Measurements from ENCODE around the gene GATA6. TPM values are rescaled to one million over a fixed set of nuclear protein-coding genes. Genes with fewer than 3 reads are reported as not detected.

The GATA6 gene
- total RNA-seq (2022): 54.6 and 58.4 TPM in 2 replicates
- percentile 99 among the genes with signal in this experiment for Bru-seq, nascent RNA
- percentile 89 among the genes with signal in this experiment for BruChase-seq, experiment 1, labeled RNA remaining after a 6-hour chase
- BruChase-seq, experiment 2, labeled RNA remaining after a 2-hour chase: percentile 92 among the genes with signal in this experiment
- long read RNA-seq, transcript GATA6-202 (6 exons, 2,057 nt): minor isoform, 6 of 68 reads
- long read RNA-seq, transcript GATA6-201 (7 exons, 3,770 nt): major isoform, 18 of 68 reads
- long read RNA-seq, partial matches to known transcripts: 34 of 68 reads
- long read RNA-seq, other reads (novel, unspliced or antisense): 10 of 68 reads

DNA sequence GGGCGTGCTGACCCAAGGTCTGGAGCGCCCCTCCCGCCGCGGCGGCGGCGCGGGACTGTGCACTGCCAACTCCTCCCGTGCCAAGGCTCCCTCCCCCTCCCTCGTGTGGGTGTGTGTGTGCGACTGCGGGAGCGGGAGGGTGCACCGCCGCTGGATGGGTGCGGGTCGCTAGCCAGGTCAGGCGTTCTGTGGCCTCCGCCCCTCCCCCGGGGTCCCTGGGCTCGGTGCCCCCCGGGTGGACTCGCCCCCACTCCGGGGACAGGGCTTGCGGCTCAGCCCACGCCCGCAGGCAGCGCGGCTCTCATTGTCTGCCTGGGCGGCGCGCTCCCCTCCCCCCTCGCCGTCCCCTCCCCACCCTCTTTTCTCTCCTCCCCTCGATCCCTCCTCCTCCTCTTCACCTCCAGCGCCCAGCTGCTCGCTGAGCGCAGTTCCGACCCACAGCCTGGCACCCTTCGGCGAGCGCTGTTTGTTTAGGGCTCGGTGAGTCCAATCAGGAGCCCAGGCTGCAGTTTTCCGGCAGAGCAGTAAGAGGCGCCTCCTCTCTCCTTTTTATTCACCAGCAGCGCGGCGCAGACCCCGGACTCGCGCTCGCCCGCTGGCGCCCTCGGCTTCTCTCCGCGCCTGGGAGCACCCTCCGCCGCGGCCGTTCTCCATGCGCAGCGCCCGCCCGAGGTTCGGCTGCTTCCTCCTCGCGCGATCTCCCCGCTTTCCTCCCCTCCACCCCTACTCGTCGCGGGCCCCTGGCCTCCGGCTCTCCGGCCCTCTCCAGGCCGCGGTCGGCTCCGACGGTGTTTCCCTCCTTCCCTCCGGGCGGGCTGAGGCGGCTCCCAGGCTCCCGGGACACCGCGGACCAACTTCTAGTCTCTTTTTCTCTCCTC, at the start of gene GATA6:
Gene GATA6, plus strand, starts transcription at position 579 of the 878 bp plus-strand sequence. CDS start 1,556 bp downstream, outside the sequence.
- Mint-ChIP-seq H3K4me3 (ENCODE audit: low read depth, unreplicated experiment) (peak within 1 kb of the TSS; percentile 98), H3K9me3 (ENCODE audit: low read depth, unreplicated experiment) (no peaks in the 10 kb centered on the region), H3K27ac (ENCODE audit: unreplicated experiment) (peak within 1 kb of the TSS; percentile 94), H3K27me3 (ENCODE audit: unreplicated experiment) (peaks cover 23% of the 10 kb centered on the region), H3K36me3 (ENCODE audit: insufficient read depth, unreplicated experiment) (peaks cover 90% of the 10 kb centered on the region), H3K4me1 (ENCODE audit: low read depth, unreplicated experiment) (peaks cover 8% of the 10 kb centered on the region)
- TF ChIP-seq, protein P1, sequence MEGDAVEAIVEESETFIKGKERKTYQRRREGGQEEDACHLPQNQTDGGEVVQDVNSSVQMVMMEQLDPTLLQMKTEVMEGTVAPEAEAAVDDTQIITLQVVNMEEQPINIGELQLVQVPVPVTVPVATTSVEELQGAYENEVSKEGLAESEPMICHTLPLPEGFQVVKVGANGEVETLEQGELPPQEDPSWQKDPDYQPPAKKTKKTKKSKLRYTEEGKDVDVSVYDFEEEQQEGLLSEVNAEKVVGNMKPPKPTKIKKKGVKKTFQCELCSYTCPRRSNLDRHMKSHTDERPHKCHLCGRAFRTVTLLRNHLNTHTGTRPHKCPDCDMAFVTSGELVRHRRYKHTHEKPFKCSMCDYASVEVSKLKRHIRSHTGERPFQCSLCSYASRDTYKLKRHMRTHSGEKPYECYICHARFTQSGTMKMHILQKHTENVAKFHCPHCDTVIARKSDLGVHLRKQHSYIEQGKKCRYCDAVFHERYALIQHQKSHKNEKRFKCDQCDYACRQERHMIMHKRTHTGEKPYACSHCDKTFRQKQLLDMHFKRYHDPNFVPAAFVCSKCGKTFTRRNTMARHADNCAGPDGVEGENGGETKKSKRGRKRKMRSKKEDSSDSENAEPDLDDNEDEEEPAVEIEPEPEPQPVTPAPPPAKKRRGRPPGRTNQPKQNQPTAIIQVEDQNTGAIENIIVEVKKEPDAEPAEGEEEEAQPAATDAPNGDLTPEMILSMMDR (IDR thresholded peaks at IDR 0.05; ENCODE audit: unreplicated experiment): no peak
- DNase-seq: peak; percentile 94
- no TSS peak for BruUV-seq (replicated peaks)
- intact Hi-C loops (cut with micrococcal nuclease; ENCODE audit: unreplicated experiment): loop anchor here (2.0 to 5.0 kb wide), 5 partner anchors 14 to 257 kb away; no protein-coding TSS in a partner anchor
- CTCF ChIA-PET: interaction anchor here (0.6 to 1.5 kb wide), 7 partner anchors 9 to 508 kb away, joined by 3 to 7 read pairs (median 4); no protein-coding TSS in a partner anchor

DNA sequence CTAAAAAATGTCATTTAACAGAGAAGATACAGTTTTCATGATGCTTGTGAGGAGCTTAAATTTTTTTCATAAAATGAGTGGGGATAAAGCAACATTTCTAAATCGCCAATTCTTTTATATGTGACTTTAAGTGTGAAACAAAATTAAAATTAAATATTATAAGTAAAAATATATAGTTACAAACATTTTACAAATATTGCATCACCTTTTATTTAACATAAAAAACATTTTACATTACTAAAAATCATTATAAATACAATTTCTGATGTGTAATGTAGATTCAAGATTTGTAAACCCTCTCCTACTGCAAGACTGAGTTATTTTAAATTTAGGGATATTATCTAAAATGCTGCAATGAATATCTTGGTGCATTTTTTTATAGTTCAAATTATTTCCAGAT, 44.4 kb upstream of the GATA6 start:
- Mint-ChIP-seq H3K27ac (ENCODE audit: unreplicated experiment) (no peak overlapping the region), H3K4me3 (ENCODE audit: low read depth, unreplicated experiment) (no peak overlapping the region), H3K36me3 (ENCODE audit: insufficient read depth, unreplicated experiment) (no peaks in the 10 kb centered on the region), H3K27me3 (ENCODE audit: unreplicated experiment) (no peaks in the 10 kb centered on the region), H3K4me1 (ENCODE audit: low read depth, unreplicated experiment) (peaks cover 15% of the 10 kb centered on the region), H3K9me3 (ENCODE audit: low read depth, unreplicated experiment) (no peaks in the 10 kb centered on the region)
- CTCF ChIA-PET: no interaction called here
- no peak for DNase-seq
- TF ChIP-seq, protein P1 (IDR thresholded peaks at IDR 0.05; ENCODE audit: unreplicated experiment): no peak
- intact Hi-C loops (cut with micrococcal nuclease; ENCODE audit: unreplicated experiment): no loop called here
- no TSS peak for BruUV-seq (replicated peaks)

DNA sequence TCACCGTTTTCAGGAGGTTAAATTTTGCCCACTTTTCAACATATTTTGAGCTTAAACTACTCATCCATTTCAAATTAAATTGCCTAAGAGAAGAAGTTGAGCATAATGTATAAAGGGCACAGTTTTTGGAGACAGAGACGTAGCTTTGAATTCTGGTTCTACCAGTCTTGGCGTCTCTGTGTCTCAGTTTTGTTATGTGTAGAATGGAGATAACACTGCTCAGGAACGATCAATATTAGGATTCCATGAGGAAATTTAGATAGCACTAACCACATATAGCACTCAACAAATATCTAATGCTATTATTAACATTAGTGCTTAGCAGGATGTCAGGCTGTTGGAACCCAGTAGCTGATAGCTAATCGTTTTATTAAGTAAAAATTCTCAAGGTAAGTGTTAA, 40.4 kb upstream of the GATA6 start:
- Mint-ChIP-seq H3K4me3 (ENCODE audit: low read depth, unreplicated experiment) (no peak overlapping the region), H3K27ac (ENCODE audit: unreplicated experiment) (no peak overlapping the region), H3K27me3 (ENCODE audit: unreplicated experiment) (no peaks in the 10 kb centered on the region), H3K9me3 (ENCODE audit: low read depth, unreplicated experiment) (no peaks in the 10 kb centered on the region), H3K4me1 (ENCODE audit: low read depth, unreplicated experiment) (peaks cover 15% of the 10 kb centered on the region), H3K36me3 (ENCODE audit: insufficient read depth, unreplicated experiment) (no peaks in the 10 kb centered on the region)
- BruUV-seq (replicated peaks): no TSS peak
- no peak for DNase-seq
- CTCF ChIA-PET: interaction anchor here (0.9 kb wide), 1 partner anchor 15 kb away, joined by 5 read pairs; no protein-coding TSS in a partner anchor
- intact Hi-C loops (cut with micrococcal nuclease; ENCODE audit: unreplicated experiment): no loop called here
- TF ChIP-seq, protein P1 (IDR thresholded peaks at IDR 0.05; ENCODE audit: unreplicated experiment): no peak

DNA sequence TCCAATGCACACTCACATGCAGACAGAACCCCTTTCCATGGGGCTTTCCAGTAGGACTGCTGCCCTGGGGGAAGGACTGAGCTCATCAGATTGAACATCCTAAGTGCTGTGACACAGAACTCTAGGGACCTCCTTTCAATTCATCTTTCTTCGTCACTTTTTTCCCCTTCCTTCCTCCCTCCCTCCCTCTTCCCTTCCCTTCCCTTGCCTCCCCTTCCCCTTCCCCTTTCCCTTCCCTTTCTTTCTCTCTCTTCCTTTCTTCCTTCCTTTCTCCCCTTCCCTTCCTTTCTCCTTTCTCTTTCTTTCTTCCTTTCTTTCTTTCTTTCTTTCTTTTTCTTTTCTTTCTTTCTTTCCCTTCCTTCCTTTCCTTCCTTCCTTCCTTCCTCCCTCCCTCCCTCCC, 39.6 kb upstream of the GATA6 start:
- H3K4me1 Mint-ChIP-seq (ENCODE audit: low read depth, unreplicated experiment): peaks cover 15% of the 10 kb centered on the region
- TF ChIP-seq, protein P1 (IDR thresholded peaks at IDR 0.05; ENCODE audit: unreplicated experiment): no peak
- no peak for DNase-seq
- CTCF ChIA-PET: interaction anchor here (0.7 kb wide), 1 partner anchor 15 kb away, joined by 3 read pairs; no protein-coding TSS in a partner anchor
- H3K36me3 Mint-ChIP-seq (ENCODE audit: insufficient read depth, unreplicated experiment): no peaks in the 10 kb centered on the region
- H3K27me3 Mint-ChIP-seq (ENCODE audit: unreplicated experiment): no peaks in the 10 kb centered on the region
- intact Hi-C loops (cut with micrococcal nuclease; ENCODE audit: unreplicated experiment): no loop called here
- H3K27ac Mint-ChIP-seq (ENCODE audit: unreplicated experiment): no peak overlapping the region
- H3K9me3 Mint-ChIP-seq (ENCODE audit: low read depth, unreplicated experiment): no peaks in the 10 kb centered on the region
- H3K4me3 Mint-ChIP-seq (ENCODE audit: low read depth, unreplicated experiment): no peak overlapping the region
- BruUV-seq (replicated peaks): no TSS peak

Data from Calu3 (cell line).